GM23338 (cell line): Measurements from ENCODE around the gene TNNT3. TPM values are rescaled to one million over a fixed set of nuclear protein-coding genes. Genes with fewer than 3 reads are reported as not detected.

Experiments
- ATAC-seq: fragments of 200-7000 bp; cut with Tn5 transposase; 3 replicates; pipeline ENCODE4 v1.9.1; 2020
- DNase-seq: peaks from one replicate; pipeline ENCODE4 v3.0.0-alpha.2; 2015; ENCODE audit warnings: low spot score
- H2AFZ ChIP-seq: fragments of 200-600 bp; sonication (generic); 2 replicates; pipeline ENCODE4 v1.8.0; 2016; ENCODE audit warnings: antibody characterized with exemption, mild to moderate bottlenecking, moderate library complexity
- H3F3A ChIP-seq: fragments of 200-600 bp; sonication (generic); replicated peaks from 2 replicates; pipeline ENCODE4 v1.8.0; 2017; ENCODE audit warnings: antibody characterized with exemption, mixed run types, low read depth
- H3K27ac ChIP-seq: fragments of 200-600 bp; sonication (generic); 2 replicates; pipeline ENCODE4 v1.6.1; 2016; ENCODE audit warnings: low read depth
- H3K27me3 ChIP-seq: fragments of 200-600 bp; sonication (generic); 2 replicates; pipeline ENCODE4 v1.8.0; 2016; ENCODE audit warnings: mild to moderate bottlenecking, mixed run types, moderate library complexity; ENCODE audit not compliant: insufficient read depth
- H3K36me3 ChIP-seq: fragments of 200-600 bp; sonication (generic); 2 replicates; pipeline ENCODE4 v1.8.0; 2016; ENCODE audit warnings: mild to moderate bottlenecking; ENCODE audit not compliant: insufficient read depth
- H3K4me1 ChIP-seq: fragments of 200-600 bp; sonication (generic); 2 replicates; pipeline ENCODE4 v1.8.0; 2016; ENCODE audit warnings: mild to moderate bottlenecking, moderate library complexity; ENCODE audit not compliant: insufficient read depth
- H3K4me2 ChIP-seq: fragments of 200-600 bp; sonication (generic); 2 replicates; pipeline ENCODE4 v1.7.1; 2017; ENCODE audit warnings: mixed run types
- H3K4me3 ChIP-seq: fragments of 200-600 bp; sonication (generic); 2 replicates; pipeline ENCODE4 v1.6.1; 2016; ENCODE audit warnings: mixed run types
- H3K79me2 ChIP-seq: fragments of 200-600 bp; sonication (generic); replicated peaks from 2 replicates; pipeline ENCODE4 v1.8.0; 2017; ENCODE audit warnings: mild to moderate bottlenecking; ENCODE audit not compliant: insufficient read depth
- H3K9me2 ChIP-seq: fragments of 200-600 bp; sonication (generic); 2 replicates; pipeline ENCODE4 v1.8.0; 2017; ENCODE audit not compliant: insufficient read depth
- H4K20me1 ChIP-seq: fragments of 200-600 bp; sonication (generic); replicated peaks from 2 replicates; pipeline ENCODE4 v1.8.0; 2017; ENCODE audit warnings: mild to moderate bottlenecking; ENCODE audit not compliant: insufficient read depth
- H3K27ac Mint-ChIP-seq: 2 replicates; pipeline ENCODE4 v1.8.0; 2020; ENCODE audit warnings: inconsistent platforms, mild to moderate bottlenecking, moderate library complexity, mixed read lengths
- H3K27me3 Mint-ChIP-seq: 3 replicates; pipeline ENCODE4 v1.8.0; 2022; ENCODE audit warnings: low read depth, mild to moderate bottlenecking, moderate library complexity, mixed read lengths, inconsistent platforms; ENCODE audit not compliant: insufficient read depth, poor library complexity
- H3K36me3 Mint-ChIP-seq: 3 replicates; pipeline ENCODE4 v1.8.0; 2021; ENCODE audit warnings: low read depth, mild to moderate bottlenecking, inconsistent platforms, moderate library complexity, mixed read lengths
- H3K4me1 Mint-ChIP-seq: 3 replicates; pipeline ENCODE4 v1.8.0; 2020; ENCODE audit warnings: mild to moderate bottlenecking, inconsistent platforms, mixed read lengths
- H3K4me3 Mint-ChIP-seq: 3 replicates; pipeline ENCODE4 v1.8.0; 2021; ENCODE audit warnings: moderate library complexity, mild to moderate bottlenecking, inconsistent platforms, mixed read lengths
- H3K9me3 Mint-ChIP-seq: 3 replicates; pipeline ENCODE4 v1.8.0; 2020; ENCODE audit warnings: moderate library complexity, mild to moderate bottlenecking, inconsistent platforms, mixed read lengths
- EZH2 ChIP-seq: fragments of 200-600 bp; sonication (generic); IDR thresholded peaks from one replicate; pipeline ENCODE4 v1.8.0; 2017; ENCODE audit warnings: antibody characterized with exemption, mild to moderate bottlenecking, low read depth; ENCODE audit not compliant: unreplicated experiment
- EZH2phosphoT487 ChIP-seq: fragments of 200-600 bp; sonication (generic); IDR thresholded peaks from one replicate; pipeline ENCODE4 v1.8.1; 2018; ENCODE audit warnings: antibody characterized with exemption; ENCODE audit not compliant: unreplicated experiment
- JUNB ChIP-seq: IDR thresholded peaks from one replicate; pipeline ENCODE4 v1.6.1; 2016; ENCODE audit warnings: antibody characterized with exemption; ENCODE audit not compliant: unreplicated experiment
- NANOG ChIP-seq: IDR thresholded peaks from 2 replicates; pipeline ENCODE4 v1.6.1; 2016; ENCODE audit warnings: antibody characterized with exemption, borderline replicate concordance
- POLR2AphosphoS5 ChIP-seq: IDR thresholded peaks from 2 replicates; pipeline ENCODE4 v1.6.1; 2016; ENCODE audit warnings: antibody characterized with exemption, low read depth
- STAT1 ChIP-seq: IDR thresholded peaks from one replicate; pipeline ENCODE4 v1.6.1; 2016; ENCODE audit warnings: antibody characterized with exemption; ENCODE audit not compliant: unreplicated experiment
- ZNF114 ChIP-seq: fragments of 250-450 bp; sonication (Bioruptor Pico); IDR thresholded peaks from 2 replicates; pipeline ENCODE4 v1.5.0; 2020; ENCODE audit warnings: mild to moderate bottlenecking, moderate library complexity
- ZNF331 ChIP-seq: fragments of 250-450 bp; sonication (Bioruptor Pico); IDR thresholded peaks from 2 replicates; pipeline ENCODE4 v1.5.0; 2020; ENCODE audit warnings: low read depth, mild to moderate bottlenecking, moderate library complexity
- ZNF462 ChIP-seq: fragments of 250-450 bp; sonication (Bioruptor Pico); IDR thresholded peaks from 2 replicates; pipeline ENCODE4 v1.5.0; 2020; ENCODE audit warnings: mild to moderate bottlenecking, moderate library complexity
- polyA plus RNA-seq: library from polyadenylated mRNA; unstranded; fragments of >200 nt; fragmentation: Nextera tagmentation; extraction: Ambion mirVana; gene quantifications from 2 replicates; pipeline ENCODE4 v1.2.1, GENCODE V29; 2016
- total RNA-seq: library from RNA; depleted of rRNA; stranded (reverse); fragments of >200 nt; shearing (Covaris generic); gene quantifications from 2 replicates; pipeline ENCODE4 v1.2.3, GENCODE V29; 2014
- TF ChIP-seq, protein P1 (sequence below), 2 experiments: fragments of 200-600 bp in 1 of 2; sonication (generic) in 1 of 2; conservative IDR thresholded peaks; 2 replicates each; pipeline versions ENCODE4 v1.5.1 to v1.6.1; 2016 to 2017; ENCODE audit warnings: antibody characterized with exemption in 2 of 2, low read depth in 2 of 2, mild to moderate bottlenecking in 2 of 2, moderate library complexity in 1 of 2

TNNT3 gene
- total and polyA plus RNA-seq, 2 experiments from 2014 or later = not detected

DNA sequence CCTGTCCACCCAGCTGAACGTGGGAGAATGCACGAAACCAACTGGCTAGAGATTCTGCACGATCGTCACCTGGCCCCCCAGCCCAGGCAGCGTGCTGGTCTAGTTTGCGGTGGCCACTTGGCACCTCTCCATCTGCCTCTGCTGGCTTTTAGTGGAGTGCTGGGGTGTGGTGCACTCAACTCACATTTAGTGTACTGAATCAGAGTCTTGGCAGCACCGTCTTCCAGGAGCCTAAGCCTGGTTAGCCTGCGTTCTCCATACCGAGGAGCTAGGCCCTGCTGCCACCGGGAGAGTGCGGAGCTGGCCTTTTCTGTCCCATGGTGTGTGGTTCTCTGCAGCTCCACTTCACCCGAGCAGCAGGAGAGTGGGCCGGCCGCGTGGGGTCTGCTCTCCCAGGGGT, 30.4 kb downstream of the TNNT3 start:
- H3K9me3 Mint-ChIP-seq = no peaks in the 10 kb centered on the region
- DNase-seq = no peak
- Histone ChIP-seq H3K9me2 (no peaks in the 10 kb centered on the region), H3K4me2 (no peak overlapping the region), H4K20me1 (no peaks in the 10 kb centered on the region), H3K27me3 (no peaks in the 10 kb centered on the region), H3K27ac (no peak overlapping the region), H2AFZ (no peak overlapping the region), H3K79me2 (no peaks in the 10 kb centered on the region), H3K4me3 (no peak overlapping the region), H3K4me1 (no peaks in the 10 kb centered on the region), H3K36me3 (no peaks in the 10 kb centered on the region), H3F3A (no peaks in the 10 kb centered on the region)
- no peak for ATAC-seq
- no peak overlapping the region for H3K27ac Mint-ChIP-seq
- no peak for TF ChIP-seq ZNF462 (CRISPR knock-in tag)
- TF ChIP-seq ZNF331 (CRISPR knock-in tag) = no peak
- TF ChIP-seq STAT1 = no peak
- no peak for TF ChIP-seq EZH2phosphoT487
- TF ChIP-seq EZH2 = no peak
- TF ChIP-seq POLR2AphosphoS5 = no peak
- TF ChIP-seq NANOG = no peak
- TF ChIP-seq, protein P1, sequence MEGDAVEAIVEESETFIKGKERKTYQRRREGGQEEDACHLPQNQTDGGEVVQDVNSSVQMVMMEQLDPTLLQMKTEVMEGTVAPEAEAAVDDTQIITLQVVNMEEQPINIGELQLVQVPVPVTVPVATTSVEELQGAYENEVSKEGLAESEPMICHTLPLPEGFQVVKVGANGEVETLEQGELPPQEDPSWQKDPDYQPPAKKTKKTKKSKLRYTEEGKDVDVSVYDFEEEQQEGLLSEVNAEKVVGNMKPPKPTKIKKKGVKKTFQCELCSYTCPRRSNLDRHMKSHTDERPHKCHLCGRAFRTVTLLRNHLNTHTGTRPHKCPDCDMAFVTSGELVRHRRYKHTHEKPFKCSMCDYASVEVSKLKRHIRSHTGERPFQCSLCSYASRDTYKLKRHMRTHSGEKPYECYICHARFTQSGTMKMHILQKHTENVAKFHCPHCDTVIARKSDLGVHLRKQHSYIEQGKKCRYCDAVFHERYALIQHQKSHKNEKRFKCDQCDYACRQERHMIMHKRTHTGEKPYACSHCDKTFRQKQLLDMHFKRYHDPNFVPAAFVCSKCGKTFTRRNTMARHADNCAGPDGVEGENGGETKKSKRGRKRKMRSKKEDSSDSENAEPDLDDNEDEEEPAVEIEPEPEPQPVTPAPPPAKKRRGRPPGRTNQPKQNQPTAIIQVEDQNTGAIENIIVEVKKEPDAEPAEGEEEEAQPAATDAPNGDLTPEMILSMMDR (conservative IDR thresholded peaks at IDR 0.05; ENCODE audit: low read depth in 2 of 2) = no peak
- TF ChIP-seq JUNB = no peak
- no peak for TF ChIP-seq ZNF114 (CRISPR knock-in tag)
- H3K27me3 Mint-ChIP-seq = no peaks in the 10 kb centered on the region
- H3K4me3 Mint-ChIP-seq = no peak overlapping the region
- H3K4me1 Mint-ChIP-seq = no peaks in the 10 kb centered on the region
- no peaks in the 10 kb centered on the region for H3K36me3 Mint-ChIP-seq
